GM19395 (cell line): ENCODE results near the gene ASB1.
"Not testable (repeated sequence)": the region's sequence is repeated elsewhere in the genome, so short reads cannot be mapped to it uniquely, and the experiment has no call there.

Experiments
- ATAC-seq: cut with Tn5 transposase; IDR thresholded peaks from one replicate; pipeline ENCODE4 v1.9.1; 2021; ENCODE audit warnings: mild to moderate bottlenecking, moderate library complexity; ENCODE audit not compliant: unreplicated experiment

The ASB1 gene

DNA sequence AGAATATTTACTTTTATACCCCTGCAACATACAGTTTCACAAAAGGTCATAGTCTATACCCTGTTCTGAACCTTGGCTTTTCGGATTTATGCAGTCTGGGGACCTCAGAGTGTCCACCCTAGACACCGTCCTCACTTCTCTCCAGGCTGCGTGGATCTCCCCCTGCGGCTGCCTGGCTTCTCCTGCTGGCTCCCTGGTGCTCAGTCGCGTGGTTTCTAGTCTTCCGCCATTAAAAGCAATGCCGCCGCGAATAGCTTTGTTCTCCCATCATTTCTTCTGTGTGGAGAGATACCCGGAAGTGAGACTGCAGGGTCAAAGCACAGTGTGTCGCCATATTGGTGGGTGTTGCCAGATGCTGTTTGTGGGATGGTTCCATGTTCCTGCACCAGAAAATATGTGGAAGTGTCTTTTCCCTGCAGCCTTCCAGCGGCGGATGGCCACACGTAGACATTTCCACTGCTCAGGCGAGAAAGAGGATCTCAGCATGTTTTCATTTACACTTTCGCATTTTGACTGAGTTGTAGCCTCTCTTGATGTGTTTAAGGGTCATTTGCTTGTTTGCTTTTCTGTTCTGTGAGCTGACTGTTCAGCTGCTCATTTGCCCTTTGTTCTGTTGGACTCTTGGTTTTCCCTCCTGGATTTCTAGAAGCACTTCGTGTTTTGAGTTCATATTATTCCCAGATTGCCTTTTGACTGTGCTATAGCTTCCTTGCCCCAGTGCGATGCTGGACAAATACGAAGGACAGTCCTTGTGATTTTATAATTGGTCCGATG, 22.9 kb upstream of the ASB1 start:
- no peak for ATAC-seq

DNA sequence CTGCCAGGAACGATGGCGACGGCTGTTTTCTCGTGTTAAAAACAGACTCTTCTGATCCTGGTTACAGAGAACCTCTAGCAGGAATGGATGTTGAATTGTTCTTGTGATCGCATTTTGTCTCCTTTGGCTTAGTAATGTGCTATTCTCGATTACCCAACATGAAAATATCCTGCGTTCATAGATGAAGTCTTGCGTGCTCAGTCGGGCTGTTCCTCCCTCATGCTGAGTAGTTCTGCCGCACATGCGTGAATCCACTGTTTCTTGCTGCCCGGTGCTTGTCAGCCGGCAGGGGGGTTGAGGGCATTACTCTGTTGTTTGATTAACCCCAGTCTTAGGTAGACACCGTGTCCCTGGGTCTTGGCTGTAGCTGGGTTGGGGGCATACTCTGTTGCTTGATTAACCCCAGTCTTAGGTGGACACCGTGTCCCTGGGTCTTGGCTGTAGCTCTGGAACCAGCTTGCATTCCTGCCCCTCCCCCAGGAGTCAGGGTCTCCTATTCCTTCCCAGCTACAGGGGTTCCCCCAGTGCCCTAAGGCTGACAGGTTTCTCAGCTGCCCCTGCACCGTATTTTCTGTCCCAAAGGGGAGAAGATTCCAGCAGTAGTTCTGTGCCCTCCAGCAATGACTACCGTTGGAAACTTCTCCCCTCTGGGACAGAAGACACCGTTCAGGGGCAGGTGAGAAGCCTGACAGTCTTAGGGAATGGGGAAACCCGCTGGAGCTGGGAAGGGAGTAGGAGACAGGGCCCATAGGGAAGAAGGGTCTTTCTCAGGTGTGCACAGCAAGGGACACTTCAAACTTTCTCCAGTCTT, 22.1 kb upstream of the ASB1 start:
- ATAC-seq, result no peak

DNA sequence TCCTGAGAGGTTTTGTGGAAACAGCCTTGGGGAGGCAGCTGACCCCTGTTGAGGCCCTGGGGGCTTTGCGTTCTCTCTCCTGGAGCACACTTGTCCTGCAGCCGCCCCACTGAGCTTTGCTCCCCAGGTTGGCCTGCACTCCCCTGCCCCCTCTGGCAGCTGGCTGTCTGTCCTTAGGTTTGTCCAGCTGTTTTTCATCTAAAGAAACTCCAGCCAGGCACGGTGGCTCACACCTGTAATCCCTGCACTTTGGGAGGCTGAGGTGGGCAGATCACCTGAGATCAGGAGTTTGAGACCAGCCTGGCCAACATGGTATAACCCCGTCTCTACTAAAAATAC, 21.5 kb upstream of the ASB1 start:
- ATAC-seq, result not testable (repeated sequence)

DNA sequence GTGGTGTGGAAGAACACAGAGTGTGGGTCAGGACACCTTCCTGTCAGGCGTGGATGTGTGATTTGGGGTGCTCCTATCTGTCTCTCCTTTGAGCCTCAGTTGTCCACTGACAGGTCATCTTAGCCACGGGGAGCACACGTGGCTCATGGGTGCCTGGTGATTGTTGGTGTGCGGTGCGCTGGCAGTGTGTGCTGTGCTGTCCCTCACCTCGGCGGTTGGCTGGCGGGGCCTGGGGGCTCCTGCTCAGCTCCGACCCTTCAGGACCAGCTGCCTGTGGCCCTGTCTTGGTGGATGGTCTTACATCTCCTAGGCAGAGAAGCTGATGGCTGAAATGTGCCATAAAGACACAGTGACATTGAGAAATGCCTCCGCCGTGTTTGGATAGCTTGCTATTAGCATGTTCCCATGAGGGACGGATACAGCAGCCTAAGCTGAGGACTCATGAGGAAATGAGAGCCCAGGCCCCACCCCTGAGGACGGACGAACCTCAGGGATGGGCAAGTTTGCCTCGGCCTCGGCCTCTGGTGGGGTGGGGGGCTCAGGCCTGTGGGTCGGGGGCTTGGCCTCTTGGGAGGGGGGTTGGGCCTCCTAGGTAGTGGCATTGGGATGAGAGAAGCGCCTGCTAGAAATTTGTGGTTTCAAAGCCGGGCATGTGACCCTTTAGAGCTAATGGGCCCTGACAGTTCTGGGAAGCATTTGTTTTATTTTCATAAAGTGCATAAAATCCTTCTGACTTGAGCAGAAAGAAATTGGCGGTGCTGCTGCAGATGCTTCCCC, 20.3 kb upstream of the ASB1 start:
- ATAC-seq, result no peak

DNA sequence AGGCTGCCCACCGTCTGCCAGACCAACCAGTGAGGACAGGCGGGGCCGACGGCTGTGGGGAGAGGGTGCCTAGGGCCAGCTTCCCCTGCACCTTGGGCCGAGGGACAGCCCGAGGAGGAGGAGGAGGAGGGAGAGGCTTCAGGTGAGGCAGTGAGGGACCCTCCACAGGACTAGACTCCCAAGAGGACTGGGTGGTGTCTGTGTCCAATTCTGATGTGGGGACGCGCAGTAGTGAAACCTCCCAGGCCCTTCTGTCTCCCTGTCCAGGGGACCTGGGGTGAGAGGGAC, 19.8 kb upstream of the ASB1 start:
- no peak for ATAC-seq

DNA sequence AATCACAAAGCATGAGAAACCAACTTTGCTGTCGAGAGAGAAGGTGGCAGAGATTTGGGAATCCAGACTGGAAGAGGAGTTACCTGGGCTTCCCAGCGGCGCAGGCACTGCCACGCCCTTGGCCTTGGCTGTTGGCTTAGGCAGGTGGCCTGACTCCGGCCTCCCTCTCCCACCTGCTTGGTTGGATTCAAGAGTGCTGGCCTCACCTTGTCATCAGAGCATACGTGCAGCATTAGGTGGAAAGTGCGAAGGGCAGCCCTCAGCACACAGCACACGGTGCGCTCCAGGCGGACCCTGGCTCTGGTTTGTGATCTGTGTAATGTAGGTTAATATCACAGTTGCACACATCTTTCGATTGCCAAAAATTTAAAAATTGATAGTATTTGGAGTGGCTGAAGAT, 19.2 kb upstream of the ASB1 start:
- no peak for ATAC-seq

DNA sequence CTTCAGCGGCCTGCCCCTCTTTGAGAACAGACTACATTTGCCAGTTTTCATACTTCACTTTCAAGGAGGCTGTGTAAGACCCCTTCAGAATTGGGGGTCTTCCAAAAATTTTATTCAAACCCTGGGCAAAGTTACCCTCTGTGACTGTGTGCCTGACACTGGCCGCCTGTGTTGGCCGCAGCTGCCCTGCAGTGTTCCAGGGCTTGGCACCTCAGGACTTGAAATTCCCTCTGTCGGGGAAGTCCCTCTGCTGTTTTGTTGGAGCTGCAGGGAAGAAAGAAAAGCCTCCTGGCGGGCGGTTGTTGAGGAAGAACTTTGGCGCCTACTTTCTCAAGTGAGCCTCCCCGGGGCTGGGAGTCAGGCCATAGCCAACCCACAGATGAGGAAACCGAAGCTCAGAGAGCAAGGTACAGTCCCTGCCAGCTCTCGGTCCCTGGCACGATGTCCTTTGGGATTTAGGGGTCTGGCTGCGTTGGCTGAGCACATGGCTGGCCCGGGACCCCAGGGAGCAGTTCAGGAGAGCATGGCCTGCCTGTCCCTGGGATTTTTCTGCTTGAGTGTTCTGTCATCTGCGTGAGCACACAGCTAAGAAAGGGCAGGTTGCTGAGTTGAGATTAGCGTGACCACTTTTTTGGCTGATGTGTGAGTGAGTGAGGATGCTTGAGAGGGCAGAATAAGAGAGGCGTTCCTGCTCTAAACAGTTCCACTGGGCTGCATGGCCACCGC, 17.9 kb upstream of the ASB1 start:
- no peak for ATAC-seq

DNA sequence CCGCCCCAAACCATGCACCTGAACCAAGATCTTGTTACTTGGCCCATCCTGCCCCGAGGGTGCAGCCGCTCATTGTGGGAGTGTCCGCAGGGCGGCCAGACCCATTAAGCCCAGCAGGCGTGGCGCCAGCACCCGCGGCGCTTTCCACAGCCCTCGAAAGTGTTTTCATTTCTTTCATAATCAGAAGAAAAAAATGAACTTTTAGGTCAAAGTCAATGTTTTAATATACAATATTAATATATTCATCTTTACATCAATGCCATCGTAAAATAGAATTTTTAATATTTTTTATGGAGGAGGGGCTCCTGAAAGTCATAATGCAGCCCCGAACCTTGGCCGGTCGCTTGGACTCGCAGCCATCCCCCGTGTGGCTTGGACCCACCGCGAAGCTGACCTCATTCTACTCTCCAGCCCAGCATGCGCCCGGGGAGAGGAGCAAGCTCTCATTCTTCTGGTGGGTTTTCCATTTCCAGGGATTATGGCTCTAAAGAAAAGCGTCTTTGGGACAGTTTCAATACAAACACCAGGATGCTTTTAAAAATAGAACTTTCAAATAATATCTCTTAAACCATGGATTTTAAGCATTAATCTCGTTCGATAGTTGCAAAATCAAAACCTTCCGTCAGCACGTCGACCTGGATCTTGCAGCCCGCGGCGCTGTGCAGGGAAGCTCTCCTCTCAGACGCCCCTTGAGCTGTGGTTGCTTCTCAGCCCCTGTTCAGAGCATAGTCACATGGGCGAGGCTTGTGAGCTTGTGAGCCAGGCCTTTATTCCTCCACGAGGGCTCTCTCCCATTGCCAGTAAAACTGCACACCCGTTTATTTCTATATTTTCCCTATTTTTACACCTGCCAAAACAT, 17.2 kb upstream of the ASB1 start:
- no peak for ATAC-seq

DNA sequence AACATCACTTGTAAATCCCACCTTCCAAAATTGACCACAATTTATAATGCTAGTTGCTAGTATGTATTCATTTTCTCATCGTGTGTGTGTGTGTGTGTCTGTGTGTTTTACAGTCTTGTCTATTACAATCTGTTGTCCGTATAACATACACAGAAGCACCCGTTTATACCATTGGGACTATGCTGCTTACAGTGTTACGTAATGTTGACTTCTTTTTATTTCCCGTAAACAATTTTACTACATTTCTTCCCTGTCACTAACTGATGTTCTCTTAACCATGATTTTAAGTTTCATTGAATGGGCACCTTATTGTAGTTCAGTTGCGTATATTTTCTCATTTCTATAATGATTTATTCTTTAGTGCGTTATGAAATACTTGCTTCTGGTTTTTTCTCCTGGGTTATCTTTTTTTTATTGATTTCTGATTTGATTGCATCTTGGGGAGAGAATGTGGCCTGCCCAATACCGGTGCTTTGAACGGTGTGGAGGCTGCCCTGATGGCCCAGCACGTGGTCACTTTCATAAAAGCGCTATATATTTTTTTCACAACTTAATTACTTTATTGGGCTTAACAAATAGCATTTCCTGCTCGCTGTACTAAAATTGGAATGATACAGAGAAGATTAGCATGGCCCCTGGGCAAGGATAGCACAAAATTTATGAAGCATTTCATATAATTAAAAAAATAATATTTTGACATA, 14.5 kb upstream of the ASB1 start:
- no peak for ATAC-seq

DNA sequence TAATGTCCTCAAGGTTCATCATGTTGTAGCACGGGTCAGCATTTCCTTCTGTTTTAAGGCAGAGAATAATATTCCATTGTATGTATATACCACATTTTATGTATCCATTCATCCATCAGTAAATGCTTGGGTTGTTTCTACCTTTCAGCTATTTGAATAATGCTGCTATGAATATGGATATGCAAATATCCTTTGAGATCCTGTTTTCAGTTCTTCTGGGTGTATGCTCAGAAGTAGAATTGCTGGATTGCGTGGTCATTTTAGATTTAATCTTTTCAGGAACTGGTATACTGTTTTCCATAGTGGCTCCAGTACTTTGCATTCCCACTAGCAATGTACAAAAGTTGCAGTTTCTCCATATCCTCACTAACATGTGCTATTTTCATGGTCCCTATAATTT, 13.4 kb upstream of the ASB1 start:
- no peak for ATAC-seq

DNA sequence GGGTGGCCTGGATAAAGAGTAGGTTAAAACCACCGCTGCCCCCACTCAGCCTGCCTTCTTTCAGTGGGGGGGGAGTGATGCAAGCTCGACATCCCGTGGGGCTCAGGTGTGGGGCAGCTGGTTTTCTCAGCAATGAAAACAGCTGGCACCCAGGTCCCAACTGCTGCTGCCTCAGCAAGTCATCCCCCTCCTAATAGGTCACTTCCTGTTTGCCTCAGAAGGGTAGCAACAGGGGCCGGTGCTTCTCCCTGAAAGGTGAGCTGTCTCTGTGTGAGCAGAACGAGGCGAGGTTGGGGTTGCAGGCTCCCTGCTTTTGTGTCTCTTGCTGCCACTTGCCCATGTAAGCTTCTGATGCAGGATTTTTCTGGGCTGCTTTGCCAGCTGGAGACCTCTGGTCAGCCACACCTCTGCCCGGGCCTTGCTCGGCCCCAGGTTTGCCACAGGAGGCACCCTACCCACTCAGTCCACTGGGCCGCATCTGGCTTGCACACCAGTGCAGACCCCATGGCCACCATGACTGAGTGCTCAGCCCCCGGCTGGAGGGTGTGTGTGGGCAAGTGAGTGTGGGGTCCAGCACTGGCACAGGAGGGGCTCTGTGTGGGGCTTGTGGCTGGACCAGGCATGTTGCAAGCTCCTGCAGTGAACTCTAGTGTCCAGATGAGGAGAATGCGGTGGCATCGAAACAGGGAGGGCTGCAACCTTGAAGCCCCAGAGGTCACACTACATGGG, 11.5 kb upstream of the ASB1 start:
- no peak for ATAC-seq

DNA sequence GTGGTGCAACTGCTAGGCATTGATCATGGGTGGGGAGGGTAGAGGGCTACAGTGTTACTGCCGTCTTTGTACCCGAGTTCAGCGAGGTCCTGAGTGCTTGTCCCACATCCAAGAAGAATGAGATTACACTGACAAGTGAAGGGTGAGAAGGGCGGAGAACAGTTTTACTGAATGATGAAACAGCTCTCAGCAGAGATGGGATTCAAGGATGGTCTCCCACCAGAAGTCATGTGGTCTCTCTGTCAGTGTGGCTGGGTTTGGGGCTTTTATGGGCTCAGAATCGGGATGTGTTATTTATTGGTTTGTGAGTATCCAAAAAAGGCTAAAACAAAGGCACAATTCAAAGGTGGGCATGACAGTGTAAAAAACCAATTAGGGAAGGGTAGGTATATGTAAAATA, 10.8 kb upstream of the ASB1 start:
- ATAC-seq, result no peak

DNA sequence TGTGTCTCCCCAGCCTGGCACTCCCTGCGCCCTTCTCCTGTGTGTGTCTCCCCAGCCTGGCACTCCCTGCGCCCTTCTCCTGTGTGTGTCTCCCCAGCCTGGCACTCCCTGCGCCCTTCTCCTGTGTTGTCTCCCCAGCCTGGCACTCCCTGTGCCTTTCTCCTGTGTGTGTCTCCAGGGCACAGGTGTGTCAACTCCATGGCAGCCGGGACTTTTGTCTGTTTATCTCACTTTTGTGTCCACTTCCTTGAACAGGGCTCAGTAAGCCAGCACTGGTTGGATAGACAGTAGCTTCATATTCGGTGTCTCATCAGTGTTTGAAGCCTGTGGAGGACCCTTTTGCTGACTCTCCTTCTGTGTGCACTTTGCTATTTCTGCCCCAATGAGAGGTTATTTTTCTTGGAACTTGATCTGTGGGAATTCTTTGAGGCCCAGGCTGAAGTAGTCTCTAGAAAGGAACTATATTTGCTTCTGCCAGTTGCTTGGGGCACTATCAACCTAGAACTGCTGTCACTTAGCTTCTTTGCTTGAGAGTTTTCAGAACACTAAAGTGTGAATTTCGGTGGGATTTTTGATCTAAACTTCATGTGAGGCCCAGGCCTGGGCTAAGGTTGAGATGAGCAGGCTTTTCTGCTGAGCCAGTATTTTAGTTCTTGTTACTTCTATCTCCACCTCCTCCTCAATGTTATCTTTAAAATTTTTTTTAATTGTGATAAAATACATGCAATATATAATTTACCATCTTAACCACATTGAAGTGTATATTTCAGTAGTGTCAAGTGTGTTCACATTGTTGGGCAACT, 8.3 kb upstream of the ASB1 start:
- ATAC-seq, result no peak

DNA sequence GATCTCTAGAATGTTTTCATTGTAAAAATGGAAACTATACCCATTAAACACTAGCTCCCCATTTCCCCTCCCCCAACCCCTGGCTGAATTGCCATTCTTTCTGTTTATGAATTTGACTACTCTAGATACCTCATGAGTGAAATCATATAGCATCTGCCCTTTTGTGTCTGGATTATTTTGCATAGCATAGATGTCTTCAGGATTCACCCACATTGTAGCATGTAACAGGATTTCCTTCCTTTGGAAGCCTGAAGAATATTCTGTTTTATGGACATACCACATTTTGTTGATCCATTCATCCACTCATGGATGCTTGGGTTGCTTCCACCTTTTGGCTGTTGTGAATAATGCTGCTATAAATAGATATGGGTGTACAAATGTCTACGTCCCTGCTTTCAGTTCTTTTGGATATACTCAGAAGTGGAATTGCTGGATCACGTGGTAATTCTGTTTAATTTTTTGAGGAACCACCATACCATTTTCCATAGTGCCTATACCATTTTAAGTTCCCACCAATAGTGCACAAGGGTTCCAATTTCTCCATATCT, 7.7 kb upstream of the ASB1 start:
- no peak for ATAC-seq

DNA sequence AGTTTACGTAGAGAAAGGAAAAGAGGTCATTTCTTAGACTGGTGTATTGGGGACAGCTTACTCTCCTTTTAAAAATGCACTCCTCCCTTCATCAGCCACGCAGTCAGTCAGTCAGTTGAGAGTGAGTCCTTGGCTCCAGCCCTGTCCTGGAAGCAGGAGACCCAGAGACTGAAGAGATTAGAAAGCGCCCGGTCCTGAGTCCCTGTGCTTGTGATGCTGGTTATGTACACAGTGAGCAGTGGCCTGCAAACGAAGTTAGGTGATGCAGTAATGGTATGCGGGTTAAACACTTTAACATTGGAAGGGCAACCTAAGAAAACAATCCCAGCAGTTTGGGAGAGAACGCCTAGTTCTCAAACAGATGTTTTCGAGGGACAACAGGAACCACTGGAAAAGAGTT, 6.3 kb upstream of the ASB1 start:
- no peak for ATAC-seq

DNA sequence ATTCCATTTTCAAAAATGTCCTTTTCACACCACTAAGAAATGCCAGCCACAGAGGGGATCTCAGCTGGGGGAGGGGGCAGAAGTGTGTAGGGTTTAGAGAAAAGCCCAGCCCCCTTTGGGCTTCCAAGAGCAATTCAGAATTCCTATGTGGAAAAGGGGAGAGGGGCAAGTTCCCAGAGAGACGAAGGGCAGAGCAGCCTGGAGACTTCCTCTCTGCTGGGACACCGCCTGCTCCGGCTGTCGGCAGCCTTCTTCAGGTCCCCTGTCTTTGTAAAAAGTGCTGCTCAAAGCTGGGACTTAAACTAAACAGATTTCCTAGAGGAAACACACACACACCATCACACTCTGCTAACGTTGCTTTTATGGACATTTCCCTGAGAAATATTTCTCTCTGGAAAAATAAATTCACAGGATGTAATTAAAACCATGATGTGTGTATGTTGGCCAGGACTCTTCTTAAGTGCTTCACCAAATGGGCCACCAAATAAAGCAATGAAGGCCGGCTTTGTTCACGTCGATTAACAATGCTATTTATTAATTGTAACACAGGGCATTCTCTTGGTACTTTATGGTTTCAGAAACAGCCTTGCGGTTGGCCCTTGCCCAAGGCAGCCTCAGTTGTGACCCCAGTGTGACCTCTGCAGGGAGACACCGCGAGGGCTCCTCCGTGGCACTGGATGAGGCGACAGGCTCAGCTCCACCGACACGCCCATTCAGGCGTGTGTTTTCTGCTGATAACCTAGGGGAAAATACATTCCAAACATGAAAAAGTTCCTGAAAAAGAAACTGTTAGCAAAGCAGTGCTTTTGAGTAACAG, 5.6 kb upstream of the ASB1 start:
- no peak for ATAC-seq

DNA sequence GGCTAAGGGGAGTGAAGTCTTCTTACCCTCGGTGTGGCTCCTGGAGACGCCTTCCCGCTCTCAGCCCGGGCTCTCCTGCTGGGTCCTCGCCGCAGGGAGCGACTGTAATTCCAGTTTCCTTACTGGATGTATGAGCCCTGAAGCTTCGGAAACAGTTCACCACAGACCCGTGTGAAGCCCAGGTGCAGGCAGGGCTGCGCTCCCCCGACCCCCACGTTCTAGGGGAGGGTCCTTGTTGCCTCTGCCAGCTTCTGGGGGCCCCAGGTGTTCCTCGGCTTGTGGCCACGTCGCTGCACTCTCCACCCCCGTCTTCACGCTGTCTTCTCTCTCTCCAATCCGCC, 5.1 kb upstream of the ASB1 start:
- ATAC-seq, result no peak
